ENCODE data around the gene NDFIP2.

DNA sequence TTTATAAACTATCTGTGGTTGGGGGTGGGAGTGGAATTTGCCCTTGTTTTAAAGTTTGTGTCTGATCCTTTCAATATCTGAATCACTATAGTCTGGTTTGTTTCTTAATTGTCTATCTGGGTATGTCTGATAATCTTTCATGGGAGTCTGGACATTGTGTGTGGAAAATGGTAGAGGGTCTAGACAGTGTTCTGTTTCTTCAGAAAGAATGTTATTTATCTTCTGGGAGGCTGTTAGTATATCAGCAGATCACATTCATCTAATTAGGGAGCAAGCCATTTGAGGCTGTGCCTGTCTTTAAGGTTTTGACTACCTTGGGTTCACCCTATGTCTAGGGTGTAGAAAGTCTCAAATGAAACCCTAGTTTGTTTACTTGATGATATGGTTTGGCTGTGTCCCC lies 110.5 kb downstream of the NDFIP2 start:
- no peak for TF ChIP-seq EZH2 (IDR thresholded peaks at IDR 0.05; ENCODE audit: low read depth, unreplicated experiment)
- TF ChIP-seq, protein P1, sequence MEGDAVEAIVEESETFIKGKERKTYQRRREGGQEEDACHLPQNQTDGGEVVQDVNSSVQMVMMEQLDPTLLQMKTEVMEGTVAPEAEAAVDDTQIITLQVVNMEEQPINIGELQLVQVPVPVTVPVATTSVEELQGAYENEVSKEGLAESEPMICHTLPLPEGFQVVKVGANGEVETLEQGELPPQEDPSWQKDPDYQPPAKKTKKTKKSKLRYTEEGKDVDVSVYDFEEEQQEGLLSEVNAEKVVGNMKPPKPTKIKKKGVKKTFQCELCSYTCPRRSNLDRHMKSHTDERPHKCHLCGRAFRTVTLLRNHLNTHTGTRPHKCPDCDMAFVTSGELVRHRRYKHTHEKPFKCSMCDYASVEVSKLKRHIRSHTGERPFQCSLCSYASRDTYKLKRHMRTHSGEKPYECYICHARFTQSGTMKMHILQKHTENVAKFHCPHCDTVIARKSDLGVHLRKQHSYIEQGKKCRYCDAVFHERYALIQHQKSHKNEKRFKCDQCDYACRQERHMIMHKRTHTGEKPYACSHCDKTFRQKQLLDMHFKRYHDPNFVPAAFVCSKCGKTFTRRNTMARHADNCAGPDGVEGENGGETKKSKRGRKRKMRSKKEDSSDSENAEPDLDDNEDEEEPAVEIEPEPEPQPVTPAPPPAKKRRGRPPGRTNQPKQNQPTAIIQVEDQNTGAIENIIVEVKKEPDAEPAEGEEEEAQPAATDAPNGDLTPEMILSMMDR (conservative IDR thresholded peaks at IDR 0.05; ENCODE audit: low read depth in 2 of 2) = no peak
- TF ChIP-seq POLR2AphosphoS5 (IDR thresholded peaks at IDR 0.05; ENCODE audit: low read depth) = no peak
- no peak for TF ChIP-seq JUNB (IDR thresholded peaks at IDR 0.05; ENCODE audit: unreplicated experiment)
- TF ChIP-seq, protein P2, sequence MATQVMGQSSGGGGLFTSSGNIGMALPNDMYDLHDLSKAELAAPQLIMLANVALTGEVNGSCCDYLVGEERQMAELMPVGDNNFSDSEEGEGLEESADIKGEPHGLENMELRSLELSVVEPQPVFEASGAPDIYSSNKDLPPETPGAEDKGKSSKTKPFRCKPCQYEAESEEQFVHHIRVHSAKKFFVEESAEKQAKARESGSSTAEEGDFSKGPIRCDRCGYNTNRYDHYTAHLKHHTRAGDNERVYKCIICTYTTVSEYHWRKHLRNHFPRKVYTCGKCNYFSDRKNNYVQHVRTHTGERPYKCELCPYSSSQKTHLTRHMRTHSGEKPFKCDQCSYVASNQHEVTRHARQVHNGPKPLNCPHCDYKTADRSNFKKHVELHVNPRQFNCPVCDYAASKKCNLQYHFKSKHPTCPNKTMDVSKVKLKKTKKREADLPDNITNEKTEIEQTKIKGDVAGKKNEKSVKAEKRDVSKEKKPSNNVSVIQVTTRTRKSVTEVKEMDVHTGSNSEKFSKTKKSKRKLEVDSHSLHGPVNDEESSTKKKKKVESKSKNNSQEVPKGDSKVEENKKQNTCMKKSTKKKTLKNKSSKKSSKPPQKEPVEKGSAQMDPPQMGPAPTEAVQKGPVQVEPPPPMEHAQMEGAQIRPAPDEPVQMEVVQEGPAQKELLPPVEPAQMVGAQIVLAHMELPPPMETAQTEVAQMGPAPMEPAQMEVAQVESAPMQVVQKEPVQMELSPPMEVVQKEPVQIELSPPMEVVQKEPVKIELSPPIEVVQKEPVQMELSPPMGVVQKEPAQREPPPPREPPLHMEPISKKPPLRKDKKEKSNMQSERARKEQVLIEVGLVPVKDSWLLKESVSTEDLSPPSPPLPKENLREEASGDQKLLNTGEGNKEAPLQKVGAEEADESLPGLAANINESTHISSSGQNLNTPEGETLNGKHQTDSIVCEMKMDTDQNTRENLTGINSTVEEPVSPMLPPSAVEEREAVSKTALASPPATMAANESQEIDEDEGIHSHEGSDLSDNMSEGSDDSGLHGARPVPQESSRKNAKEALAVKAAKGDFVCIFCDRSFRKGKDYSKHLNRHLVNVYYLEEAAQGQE (IDR thresholded peaks at IDR 0.05; ENCODE audit: unreplicated experiment) = no peak
- no peak for TF ChIP-seq EZH2phosphoT487 (IDR thresholded peaks at IDR 0.05; ENCODE audit: unreplicated experiment)
- TF ChIP-seq CREB1 (CRISPR knock-in tag; IDR thresholded peaks at IDR 0.05; ENCODE audit: low read depth) = no peak
- no peak for TF ChIP-seq STAT1 (IDR thresholded peaks at IDR 0.05; ENCODE audit: unreplicated experiment)
- TF ChIP-seq, protein P3, sequence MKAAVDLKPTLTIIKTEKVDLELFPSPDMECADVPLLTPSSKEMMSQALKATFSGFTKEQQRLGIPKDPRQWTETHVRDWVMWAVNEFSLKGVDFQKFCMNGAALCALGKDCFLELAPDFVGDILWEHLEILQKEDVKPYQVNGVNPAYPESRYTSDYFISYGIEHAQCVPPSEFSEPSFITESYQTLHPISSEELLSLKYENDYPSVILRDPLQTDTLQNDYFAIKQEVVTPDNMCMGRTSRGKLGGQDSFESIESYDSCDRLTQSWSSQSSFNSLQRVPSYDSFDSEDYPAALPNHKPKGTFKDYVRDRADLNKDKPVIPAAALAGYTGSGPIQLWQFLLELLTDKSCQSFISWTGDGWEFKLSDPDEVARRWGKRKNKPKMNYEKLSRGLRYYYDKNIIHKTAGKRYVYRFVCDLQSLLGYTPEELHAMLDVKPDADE (IDR thresholded peaks at IDR 0.05) = no peak
- no peak for TF ChIP-seq ZNF114 (CRISPR knock-in tag; IDR thresholded peaks at IDR 0.05)

Data from GM23338 (cell line).